Hematopoietic multipotent progenitor cell treated with erythropoietin and hydrocortisone succinate and interleukin-3 and kit ligand, for 15 days (in vitro differentiated cells): Measurements from ENCODE around the gene SZT2.

Experiments
- DNase-seq: peaks from one replicate; pipeline ENCODE4 v3.0.0-alpha.2; 2015; ENCODE audit warnings: low spot score

The SZT2 gene

DNA sequence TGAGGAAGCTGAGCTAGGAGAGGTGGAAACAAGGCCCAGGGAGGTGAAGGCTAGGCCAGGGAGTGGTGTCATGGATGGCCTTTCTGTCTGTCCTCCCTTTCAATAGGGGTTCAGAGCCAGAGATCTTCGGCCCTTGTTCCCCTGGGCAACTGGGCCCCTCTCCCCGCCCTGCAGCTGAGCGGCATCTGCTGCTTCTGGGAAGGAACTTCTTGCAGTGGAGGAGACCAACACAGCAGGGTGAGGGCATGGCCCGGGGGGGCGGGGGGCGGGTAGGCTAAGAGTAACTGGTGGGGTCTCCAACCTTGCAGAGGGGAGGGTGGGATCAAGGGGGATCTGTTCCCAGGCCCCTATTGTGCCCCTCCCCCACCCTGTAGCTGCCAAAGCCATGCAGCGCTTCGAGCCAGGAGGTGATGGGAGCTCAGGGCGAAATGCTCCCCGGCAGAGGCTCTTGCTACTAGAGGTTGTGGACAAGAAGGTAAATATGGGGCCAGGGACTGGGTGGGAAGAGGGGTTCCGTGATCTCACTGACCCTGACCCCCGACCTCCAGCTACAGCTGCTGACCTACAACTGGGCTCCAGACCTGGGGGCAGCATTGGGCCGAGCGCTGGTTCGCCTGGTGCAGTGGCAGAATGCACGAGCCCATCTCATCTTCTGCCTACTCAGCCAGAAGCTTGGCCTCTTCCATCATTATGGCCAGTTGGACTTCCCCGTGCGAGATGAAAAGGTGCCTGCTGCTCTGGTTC lies 52.4 kb downstream of the SZT2 start:
- no peak for DNase-seq

DNA sequence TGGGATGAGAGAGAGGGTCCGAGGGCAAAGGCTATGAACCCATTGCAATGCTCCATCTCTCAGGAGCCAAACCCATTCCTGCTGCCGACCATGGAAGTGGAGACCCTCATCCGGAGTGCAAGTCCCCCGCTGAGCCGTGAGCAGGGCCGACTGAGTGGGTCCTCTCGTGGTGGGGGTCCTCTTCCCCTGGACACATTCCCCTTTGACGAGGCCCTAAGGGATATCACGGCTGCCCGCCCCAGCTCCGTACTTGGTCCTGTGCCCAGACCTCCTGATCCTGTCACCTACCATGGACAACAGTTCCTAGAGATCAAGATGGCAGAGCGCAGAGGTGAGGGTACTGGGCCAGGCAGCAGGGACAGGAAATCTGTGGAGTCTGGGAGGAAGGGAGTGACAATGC lies 53.1 kb downstream of the SZT2 start:
- DNase-seq: no peak

DNA sequence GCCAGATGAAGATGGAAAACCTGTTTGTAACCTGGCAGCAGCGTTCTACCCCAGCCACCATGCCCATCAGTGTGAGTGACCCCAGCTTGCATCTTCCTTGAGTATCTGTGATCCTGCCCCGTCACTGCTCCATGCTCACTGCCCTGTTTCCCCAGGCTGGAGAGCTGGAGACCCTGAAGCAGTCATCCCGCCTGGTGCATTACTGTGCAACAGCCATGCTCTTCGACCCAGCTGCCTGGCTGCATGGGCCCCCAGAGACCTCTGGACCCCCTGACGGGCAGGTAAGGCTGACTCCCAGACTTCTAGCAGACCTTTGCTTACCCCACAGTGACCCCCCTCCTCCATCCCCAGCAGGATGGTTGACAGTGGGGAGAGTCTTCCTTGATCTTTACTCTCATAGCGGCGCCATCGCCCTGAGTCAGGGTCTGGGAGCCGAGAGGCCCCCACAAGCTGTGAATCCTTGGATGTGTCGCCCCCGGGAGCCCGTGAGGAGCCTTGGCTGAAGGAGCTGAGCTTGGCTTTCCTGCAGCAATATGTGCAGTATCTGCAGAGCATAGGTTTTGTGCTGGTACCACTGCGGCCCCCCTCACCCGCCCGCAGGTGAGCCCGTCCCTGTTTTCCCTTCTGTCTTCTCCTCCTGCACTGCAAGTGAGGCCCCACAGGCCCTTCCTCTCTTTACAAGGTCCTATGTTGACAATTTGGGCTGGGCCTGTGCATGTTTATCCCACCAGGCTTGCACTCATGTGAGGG lies 53.7 kb downstream of the SZT2 start:
- DNase-seq: no peak

DNA sequence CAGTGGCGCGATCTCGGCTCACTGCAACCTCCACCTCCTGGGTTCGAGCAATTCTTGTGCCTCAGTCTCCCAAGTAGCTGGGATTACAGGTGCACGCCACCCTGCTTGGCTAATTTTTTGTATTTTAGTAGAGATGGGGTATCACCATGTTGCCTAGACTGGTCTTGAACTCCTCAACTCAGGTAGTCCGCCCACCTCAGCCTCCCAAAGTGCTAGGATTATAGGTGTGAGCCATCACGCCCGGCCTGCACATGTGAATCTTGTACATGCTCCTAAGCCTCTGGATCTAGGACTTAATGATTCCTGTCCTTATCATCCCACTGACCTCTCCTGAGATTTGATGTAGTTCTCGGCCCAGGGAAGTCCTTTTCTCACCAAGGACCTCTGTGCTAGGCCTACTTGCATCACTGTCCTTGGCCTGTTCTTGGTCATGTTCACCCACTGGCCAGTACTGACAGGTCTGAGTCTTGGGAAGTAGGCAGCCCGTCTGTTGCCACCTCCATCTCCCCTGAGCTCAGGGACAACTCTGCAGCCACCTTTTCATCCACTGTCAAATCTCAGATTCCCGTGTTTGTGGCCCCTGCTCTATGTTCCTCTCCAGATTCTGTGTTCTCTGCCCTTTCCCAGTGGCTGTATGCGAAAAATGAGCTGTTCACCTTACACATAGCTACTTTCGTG lies 54.6 kb downstream of the SZT2 start:
- DNase-seq: no peak

DNA sequence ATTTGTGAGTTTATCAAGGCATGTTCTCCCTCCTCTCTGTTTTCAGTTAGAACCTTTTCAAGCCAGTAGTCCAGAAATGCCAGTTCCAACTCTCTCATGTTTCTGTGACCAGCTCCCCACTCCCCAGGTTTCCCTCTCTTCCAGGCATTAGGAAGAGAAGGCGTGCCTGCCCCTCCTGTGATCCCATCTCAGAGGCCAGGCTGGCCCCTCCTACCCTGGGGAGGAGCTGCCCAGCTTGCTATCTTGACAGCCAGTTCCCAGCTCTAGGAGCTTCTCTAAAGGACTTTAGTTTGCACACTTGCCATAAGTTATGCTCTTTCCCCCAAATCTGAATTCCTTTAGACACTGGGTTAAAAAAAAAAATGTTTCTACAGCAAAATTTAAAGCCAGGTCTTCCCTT lies 55.1 kb downstream of the SZT2 start:
- DNase-seq: peak; percentile 59

DNA sequence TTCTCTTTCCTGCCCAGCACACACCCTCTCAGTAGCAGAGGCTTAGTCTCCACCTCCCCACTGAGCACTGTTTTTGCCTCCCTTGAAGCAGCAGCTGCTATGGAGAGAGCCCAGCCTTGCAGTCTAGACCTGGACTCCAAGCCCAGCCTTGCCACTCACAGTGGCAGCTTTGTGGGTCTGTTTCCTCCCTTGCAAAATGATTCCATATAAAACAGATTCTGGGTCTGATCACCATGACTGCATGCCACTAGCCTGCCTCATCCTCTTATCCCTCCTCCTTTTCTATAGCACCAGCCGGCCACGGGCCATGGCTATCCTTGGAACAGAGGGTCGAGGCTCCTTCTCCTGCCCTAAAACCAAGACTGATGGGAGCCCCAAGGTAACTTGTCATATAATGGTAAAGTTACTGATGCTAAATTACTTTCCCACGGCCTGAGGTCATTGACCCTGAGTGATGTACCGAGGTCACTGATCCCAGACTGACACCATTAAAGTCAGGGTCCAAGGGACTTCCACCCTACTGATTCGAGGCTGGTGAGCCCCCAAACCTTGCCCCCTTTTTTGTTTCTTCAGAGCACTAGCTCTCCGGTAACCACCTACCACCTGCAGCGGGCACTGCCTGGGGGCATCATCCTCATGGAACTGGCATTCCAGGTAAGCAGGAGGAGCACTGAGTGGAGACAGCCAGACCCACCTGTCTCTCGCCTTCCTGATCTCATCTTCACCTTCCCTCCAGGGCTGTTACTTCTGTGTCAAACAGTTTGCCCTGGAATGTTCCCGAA lies 56.1 kb downstream of the SZT2 start:
- no peak for DNase-seq

DNA sequence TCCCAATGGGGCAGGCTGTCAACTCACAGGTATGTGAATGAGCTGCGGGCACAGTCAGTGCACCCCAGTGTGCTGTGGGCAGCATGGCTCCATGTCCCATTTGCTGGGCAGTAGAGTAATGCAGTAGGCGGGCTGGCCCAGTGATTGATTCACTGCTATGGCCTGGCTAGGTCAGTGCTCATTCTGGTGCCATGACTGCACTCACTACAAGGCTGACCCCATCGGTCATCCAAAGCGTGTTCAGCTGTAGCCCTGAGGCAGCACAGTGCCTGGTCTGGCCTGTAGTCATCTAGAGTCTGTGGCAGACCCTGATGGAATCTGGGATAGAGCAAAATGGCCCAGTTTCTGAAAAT lies 56.7 kb downstream of the SZT2 start:
- no peak for DNase-seq

DNA sequence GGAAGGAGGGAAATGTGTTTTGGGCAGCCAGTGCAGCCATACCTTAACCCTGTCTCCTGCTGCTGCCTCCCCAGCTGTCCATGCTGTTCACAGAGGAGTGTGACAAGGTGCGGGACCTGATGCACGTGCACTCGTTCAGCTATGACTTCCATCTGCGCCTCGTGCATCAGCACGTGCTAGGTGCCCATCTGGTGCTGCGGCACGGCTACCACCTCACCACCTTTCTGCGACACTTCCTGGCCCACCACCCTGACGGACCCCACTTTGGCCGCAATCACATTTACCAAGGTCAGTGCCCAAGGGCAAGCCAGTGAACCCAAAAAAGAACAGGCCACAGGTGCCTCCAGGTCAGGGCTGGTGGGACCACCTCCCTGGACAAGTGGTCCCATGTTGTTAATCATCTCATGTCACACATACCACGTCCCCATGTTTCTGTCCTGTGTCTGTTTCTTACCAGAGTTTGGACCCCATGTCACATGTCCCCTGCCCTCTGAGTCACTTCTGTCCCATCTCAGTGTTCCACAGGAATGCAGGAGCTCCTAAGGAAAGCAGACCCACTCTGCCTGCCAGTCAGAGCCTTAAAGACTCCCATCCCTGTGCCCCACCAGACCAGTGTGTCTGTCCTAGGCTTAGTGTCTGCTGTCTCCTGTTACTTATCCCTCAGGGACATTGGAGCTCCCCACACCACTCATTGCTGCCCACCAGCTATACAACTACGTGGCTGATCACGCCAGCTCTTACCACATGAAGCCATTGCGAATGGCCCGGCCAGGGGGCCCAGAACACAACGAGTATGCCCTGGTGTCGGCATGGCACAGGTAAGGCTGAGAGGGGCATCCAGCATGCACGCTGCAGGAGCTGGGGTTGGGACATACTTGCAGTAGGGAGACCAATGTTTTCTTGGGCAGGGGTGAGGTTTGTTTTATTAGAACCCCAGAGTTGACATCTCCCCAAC lies 57.5 kb downstream of the SZT2 start:
- DNase-seq: no peak

DNA sequence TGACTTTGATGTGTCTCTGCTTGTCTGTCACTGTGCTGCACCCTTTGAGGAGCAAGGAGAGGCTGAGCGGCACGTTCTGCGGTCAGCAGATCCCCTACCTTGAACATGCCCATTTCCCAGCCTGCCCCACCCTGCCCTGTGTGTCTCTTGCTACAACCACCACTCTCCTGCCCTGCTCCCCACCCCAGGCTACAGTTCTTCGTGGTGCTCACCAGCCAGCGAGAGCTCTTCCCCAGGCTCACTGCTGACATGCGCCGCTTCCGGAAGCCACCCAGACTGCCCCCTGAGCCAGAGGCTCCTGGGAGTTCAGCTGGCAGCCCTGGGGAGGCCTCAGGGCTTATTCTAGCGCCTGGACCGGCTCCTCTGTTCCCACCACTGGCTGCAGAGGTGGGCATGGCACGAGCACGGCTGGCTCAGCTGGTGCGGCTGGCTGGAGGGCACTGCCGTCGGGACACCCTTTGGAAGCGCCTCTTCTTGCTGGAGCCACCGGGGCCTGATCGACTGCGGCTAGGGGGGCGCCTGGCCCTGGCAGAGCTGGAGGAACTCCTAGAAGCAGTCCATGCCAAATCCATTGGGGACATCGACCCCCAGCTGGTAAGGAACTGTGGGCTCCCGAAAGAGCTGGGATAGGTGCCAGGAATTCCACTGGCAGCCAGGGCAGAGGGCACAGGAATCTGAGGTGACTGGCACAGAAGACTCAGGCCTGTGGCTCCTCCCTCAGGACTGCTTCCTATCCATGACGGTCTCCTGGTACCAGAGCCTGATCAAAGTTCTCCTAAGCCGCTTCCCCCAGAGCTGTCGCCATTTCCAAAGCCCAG lies 58.4 kb downstream of the SZT2 start:
- no peak for DNase-seq

DNA sequence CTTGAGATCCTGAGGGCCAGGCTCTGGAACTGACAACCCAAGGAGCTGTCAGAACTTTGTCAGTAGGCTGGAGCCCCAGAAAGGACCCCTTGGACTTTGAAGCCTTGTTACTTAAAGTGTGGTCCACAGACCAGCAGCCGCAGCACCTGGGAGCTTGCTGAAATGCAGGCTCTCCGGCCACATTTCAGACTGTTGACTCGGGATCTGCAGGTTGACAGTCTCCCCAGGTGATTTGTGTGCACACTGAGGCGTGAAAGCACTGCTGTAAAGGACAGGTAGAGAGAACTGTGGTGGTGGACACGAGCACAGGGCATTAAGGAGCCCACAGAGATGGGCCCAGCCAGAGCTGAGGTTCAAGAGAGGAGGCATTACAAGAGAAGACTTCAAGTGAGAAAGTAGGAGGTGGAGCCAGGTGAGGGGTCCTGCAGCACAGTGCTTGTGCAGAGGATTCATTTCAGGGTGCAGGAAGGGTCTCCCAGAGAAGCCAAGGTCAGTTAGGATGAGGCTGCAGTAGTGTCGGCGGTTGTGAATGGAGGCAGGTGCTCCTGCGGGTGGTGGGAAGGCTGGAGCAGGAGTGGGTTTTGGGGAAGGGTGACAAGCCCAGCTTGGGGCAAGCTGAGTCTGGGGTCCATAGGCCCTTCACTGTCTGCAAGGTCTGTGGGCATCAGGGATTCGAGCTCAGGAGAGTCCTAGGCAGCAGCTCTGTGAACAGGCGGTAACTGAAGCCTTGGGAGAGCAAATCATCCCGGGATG lies 59.4 kb downstream of the SZT2 start:
- no peak for DNase-seq

DNA sequence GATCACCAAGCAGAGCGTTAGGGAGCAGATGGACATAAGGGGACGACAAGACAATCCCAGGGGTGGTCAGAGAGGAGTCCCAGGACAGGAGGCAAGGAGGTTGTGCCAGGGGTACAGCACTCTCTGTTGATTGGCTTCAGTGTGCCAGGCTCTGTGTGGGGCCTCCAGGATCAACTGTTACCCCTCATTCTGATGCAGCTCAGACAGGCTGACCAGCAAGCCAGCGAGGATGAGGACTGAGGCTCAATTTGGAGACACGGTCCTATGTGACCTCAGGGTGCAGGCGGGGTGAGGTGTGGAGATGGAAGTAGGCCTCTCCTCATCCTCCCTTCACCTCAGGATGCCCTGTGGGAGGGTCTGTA lies 60.0 kb downstream of the SZT2 start:
- no peak for DNase-seq

DNA sequence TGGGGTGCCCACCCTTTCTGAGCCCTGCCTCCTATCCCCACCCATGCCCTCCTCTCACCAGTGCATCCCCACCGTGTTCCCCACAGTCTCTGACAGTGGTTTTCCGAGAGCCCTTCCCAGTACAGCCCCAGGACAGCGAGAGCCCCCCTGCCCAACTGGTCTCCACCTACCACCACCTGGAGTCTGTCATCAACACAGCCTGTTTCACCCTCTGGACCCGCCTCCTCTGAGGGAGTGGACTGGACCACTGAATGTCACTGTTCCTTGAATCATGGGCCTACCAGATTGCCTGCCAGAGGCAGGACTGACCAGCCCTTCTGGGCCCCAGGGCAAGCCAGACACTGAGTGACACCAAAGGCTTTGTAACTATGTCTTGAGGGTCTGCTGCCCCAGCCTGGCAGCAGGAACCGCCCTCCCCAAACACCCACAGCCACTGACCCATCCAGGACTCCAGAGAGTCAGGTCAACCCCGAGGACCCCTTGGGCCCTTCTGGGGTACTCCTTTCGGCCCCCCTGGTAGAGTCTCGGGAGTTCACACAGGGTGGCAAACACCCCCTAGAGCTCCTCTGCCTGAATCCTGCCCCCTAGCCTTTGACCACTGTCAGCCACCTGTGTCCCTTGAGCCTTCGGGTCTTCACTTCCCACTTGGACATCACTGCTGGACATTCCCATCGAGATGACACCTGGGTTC lies 60.7 kb downstream of the SZT2 start:
- DNase-seq: no peak

DNA sequence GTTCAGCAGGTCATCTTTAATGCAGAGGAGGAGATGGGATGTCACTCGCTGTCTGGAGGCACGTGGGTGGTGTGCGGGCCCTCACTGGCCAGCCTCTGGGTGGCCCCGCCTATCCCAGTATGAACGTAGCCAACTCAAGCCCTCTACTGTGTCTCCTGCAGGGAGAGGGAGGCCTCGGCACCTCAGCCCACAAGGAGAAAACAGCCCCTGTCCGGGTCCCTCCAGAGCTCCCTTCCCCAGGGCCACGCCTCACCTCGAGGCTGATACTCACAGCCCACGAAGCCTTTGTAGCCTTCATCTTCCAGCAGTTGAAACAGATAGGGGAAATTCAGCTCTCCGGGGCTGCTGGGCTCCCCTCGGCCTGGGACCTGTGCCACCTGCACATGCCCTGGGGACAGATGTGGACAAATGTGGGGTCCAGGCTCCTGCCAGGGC lies 61.5 kb downstream of the SZT2 start:
- DNase-seq: no peak

DNA sequence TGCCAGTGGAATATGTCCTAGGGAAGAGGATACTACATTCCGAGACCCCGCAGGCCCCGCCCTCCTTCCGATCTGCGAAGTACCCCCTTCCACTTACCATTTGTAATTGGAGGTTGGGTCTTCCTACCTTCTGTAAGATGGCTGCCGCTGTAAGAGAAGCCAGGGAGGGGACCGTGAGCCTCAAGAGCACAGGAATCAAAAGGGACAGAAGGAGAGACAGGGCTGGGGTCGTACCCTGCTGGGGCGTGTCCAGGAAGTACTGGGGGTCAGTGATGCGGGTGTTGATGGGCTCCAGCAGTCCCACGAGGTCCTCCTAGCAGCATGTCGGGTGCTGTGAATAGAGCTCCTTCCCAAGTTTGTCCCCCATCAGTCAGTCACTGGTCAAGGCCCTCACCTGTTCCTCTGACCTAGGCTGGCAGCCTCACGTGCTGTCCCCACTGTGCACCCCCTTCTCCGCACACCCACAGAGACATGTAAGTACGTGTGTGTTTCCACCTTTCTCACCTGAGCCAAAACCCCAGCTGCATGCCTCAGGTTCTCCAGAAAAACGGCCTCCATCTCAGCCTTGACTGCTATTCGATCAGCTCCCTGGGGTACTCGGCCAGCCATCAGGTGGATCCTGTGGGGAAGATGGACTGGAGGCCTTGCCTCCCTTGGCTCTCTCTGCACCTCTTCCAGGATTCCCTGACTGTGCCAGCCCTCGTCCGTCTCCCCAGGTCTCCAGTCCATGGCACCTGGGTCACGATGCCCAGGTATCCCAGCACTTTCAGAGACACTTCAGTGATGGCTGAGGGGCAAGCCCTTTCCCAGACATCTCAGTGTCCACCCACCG lies 62.2 kb downstream of the SZT2 start:
- DNase-seq: no peak

DNA sequence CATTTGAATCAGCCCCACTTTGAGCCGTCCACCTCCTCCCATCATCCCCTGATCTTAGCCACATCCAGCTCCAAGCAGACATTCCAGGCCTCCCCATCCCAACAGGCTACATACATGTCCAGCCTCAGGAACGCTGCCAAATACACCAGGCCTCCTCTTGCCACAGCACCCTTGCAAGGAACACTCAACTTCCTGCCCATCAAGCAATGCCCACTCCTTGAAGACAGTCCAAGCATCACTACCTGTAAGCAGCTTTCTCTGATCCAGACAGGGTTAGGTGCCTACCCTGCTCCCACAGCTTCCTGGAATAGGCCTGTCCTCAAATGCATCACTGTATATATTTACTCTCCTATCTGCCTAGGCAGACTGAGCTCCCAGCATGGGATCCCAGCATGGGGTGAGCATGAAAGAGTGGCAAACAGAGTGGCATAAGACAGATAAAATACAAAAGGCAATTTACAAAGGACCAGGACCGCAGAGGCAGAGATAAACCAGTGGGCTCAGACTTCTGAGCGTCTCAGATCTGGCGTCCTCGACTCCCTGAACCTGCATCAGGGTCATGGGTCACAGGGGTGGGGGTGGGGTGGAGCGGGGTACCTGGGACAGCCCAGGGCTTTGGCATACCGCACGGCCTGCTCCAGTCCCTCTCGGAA lies 63.2 kb downstream of the SZT2 start:
- DNase-seq: peak; percentile 35

DNA sequence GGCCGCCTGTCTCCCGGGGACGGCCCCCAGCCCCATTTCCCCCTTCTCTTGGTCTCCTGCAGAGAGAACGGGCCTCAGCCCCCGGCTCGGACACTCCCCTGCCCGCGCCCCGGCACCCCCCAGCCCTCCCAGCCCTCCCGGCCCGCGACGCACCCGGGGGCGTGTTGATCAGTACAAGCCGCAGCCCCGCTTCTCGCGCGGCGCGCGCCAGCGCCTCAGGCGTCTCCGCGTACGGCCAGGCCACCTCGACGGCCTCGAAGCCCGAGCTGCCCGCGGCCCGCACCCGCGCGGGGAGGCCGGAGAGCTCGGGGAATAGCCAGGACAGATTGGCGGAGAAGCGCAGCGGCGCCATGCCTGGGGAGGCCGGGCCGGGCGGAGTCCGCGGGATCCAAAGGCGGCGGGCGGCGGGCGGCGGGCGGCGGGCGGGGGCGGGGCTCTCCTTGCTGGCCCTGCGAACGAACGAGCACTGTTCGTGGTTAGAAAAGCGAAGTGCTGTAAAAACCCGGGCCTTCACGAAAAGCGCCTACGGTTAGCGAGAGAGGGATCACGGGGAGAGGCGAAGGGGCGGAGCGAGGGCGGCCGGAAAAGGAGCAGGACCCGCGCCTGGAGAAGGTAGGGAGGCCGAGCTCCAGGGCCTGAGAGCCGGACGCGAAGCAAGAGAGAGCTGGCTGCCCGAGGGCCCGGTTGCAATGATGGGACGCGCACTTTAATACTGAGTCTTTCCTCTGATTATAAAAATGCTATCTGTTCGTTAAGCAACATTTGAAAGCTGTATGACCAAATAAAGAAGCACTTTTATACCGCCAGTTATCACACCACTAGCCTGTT lies 64.0 kb downstream of the SZT2 start, which contains the start of gene HYI:
Gene HYI (minus strand): TSS at position 490 of the 828 bp plus-strand sequence. CDS start 138 bp downstream, at position 352.
- peak; percentile 67 for DNase-seq
